Measurements from ENCODE around the gene OR13C8. TPM values are rescaled to one million over a fixed set of nuclear protein-coding genes. Genes with fewer than 3 reads are reported as not detected.
"Not testable (repeated sequence)": the region's sequence is repeated elsewhere in the genome, so short reads cannot be mapped to it uniquely, and the experiment has no call there.

OR13C8 gene, protein sequence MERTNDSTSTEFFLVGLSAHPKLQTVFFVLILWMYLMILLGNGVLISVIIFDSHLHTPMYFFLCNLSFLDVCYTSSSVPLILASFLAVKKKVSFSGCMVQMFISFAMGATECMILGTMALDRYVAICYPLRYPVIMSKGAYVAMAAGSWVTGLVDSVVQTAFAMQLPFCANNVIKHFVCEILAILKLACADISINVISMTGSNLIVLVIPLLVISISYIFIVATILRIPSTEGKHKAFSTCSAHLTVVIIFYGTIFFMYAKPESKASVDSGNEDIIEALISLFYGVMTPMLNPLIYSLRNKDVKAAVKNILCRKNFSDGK
- not detected in 2 replicates for total RNA-seq (ENCODE audit: low replicate concordance)
- long read RNA-seq: 0 reads

DNA sequence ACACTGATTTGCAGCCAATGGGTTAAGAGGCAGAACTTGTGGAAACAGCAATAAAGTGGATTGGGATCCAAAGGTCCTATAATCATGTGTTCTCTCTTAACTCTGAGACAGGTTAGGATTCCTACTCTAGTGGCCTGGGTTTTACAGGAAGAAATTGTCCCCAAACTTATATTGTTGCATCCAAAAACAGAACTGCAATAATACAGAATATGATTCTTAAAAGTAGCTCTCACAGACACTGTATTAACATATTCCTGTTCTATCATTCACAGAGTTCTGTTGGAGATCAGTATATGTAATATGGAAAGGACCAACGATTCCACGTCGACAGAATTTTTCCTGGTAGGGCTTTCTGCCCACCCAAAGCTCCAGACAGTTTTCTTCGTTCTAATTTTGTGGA, at the start of gene OR13C8:
Gene OR13C8 (plus strand): TSS at position 301 of the 400 bp plus-strand sequence. CDS start 0 bp downstream, at position 301.
- H3K27ac Mint-ChIP-seq: no peak within 1 kb of the TSS
- DNase-seq (ENCODE audit: extremely low spot score, unreplicated experiment): no peak
- no peaks in the 10 kb centered on the region for H3K27me3 Mint-ChIP-seq
- no peak within 1 kb of the TSS for H3K4me3 Mint-ChIP-seq
- TF ChIP-seq, protein P1, sequence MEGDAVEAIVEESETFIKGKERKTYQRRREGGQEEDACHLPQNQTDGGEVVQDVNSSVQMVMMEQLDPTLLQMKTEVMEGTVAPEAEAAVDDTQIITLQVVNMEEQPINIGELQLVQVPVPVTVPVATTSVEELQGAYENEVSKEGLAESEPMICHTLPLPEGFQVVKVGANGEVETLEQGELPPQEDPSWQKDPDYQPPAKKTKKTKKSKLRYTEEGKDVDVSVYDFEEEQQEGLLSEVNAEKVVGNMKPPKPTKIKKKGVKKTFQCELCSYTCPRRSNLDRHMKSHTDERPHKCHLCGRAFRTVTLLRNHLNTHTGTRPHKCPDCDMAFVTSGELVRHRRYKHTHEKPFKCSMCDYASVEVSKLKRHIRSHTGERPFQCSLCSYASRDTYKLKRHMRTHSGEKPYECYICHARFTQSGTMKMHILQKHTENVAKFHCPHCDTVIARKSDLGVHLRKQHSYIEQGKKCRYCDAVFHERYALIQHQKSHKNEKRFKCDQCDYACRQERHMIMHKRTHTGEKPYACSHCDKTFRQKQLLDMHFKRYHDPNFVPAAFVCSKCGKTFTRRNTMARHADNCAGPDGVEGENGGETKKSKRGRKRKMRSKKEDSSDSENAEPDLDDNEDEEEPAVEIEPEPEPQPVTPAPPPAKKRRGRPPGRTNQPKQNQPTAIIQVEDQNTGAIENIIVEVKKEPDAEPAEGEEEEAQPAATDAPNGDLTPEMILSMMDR (conservative IDR thresholded peaks at IDR 0.05): no peak
- no peaks in the 10 kb centered on the region for H3K9me3 Mint-ChIP-seq
- H3K36me3 Mint-ChIP-seq: no peaks in the 10 kb centered on the region
- H3K4me1 Mint-ChIP-seq (ENCODE audit: unreplicated experiment): no peaks in the 10 kb centered on the region

GRCh38 chr9:104520241-104520640, 48.7 kb upstream of the OR13C8 start:
- not testable (repeated sequence) for H3K36me3 Mint-ChIP-seq, H3K27ac Mint-ChIP-seq, H3K27me3 Mint-ChIP-seq

GRCh38 chr9:104527109-104527508, 41.9 kb upstream of the OR13C8 start, which contains the start of gene OR13C4:
TSS of gene OR13C4 (minus strand) at chr9:104527209. CDS start at chr9:104527209, 0 bp downstream.
- H3K27me3 Mint-ChIP-seq: no peaks in the 10 kb centered on the region
- H3K36me3 Mint-ChIP-seq: no peaks in the 10 kb centered on the region
- TF ChIP-seq, protein P1 (conservative IDR thresholded peaks at IDR 0.05): no peak
- no peak within 1 kb of the TSS for H3K4me3 Mint-ChIP-seq
- no peak for DNase-seq (ENCODE audit: extremely low spot score, unreplicated experiment)
- H3K27ac Mint-ChIP-seq: no peak within 1 kb of the TSS
- H3K4me1 Mint-ChIP-seq (ENCODE audit: unreplicated experiment): no peaks in the 10 kb centered on the region
- H3K9me3 Mint-ChIP-seq: no peaks in the 10 kb centered on the region

More at GRCh38 chr9:104520241-104520640, 48.7 kb upstream of the OR13C8 start:
- H3K4me1 Mint-ChIP-seq (ENCODE audit: unreplicated experiment); H3K4me3 Mint-ChIP-seq; H3K9me3 Mint-ChIP-seq; DNase-seq (ENCODE audit: extremely low spot score, unreplicated experiment): not testable (repeated sequence)

DNA sequence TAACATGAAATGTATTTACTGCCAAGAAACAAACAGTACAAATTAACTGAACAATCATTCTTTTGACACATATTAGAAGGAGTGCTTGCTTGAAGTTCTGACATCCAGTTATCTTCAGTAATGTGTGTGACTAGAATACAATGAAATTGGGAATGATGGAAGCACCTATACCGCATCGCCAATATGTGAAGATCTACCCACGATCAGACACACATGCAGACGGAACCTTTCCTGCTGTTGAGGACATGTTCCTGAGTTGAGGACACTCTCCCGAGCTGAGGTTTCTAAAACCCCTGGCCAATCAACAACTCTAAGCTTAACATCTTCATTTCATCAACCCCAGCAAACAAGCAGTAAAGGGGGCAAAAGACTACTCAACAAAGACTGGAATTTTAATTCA, 32.2 kb upstream of the OR13C8 start, which contains the start of gene OR13C3:
Gene OR13C3 (minus strand): TSS at position 101 of the 400 bp plus-strand sequence. CDS start 133 bp downstream, outside the sequence.
- Mint-ChIP-seq H3K27me3 (no peaks in the 10 kb centered on the region), H3K9me3 (no peaks in the 10 kb centered on the region), H3K36me3 (no peaks in the 10 kb centered on the region), H3K4me3 (no peak within 1 kb of the TSS), H3K27ac (no peak within 1 kb of the TSS), H3K4me1 (ENCODE audit: unreplicated experiment) (no peaks in the 10 kb centered on the region)
- DNase-seq (ENCODE audit: extremely low spot score, unreplicated experiment): no peak
- TF ChIP-seq, protein P1 (conservative IDR thresholded peaks at IDR 0.05): no peak

DNA sequence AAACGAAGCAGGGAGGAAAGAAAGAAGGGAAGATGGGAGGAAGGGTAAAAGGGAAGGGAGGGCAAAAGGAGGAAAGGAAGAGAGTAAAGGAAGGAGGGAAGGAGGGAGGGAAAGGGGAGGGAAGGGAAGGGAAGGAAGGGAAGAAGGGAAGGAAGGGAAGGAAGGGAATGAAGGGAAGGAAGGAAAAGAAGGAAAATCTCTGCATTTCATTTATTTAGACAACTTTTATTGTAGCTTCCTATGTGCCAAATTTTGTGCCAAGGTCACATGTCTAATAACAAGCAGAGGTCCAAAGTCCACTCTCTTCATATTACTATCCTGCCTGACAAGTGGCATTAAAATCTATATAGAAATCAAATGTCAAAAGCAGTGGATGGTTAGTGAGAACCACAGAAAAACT, 29.7 kb upstream of the OR13C8 start:
- no peak overlapping the region for H3K4me3 Mint-ChIP-seq
- no peak overlapping the region for H3K27ac Mint-ChIP-seq
- no peak for DNase-seq (ENCODE audit: extremely low spot score, unreplicated experiment)

DNA sequence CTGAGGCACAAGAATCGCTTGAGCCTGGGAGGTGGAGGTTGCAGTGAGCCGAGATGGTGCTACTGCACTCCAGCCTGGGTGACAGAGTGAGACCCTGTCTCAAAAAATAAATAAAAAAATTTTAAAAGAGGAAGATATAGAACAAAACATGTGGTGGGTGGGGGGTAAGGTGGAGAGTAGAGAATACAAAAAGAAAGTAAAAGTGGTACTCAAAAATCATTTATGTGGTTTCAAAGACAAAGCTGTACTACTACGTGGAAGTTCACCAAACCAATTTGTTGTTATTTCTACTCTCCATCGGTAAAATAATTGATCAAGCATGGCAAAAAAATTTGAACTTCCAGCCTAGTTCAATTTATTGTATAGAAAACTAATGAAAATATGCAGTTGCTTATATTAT, 24.3 kb upstream of the OR13C8 start:
- no peak overlapping the region for H3K4me3 Mint-ChIP-seq
- no peaks in the 10 kb centered on the region for H3K4me1 Mint-ChIP-seq (ENCODE audit: unreplicated experiment)
- H3K9me3 Mint-ChIP-seq: no peaks in the 10 kb centered on the region
- TF ChIP-seq, protein P1 (conservative IDR thresholded peaks at IDR 0.05): no peak
- no peaks in the 10 kb centered on the region for H3K27me3 Mint-ChIP-seq
- DNase-seq (ENCODE audit: extremely low spot score, unreplicated experiment): no peak
- no peaks in the 10 kb centered on the region for H3K36me3 Mint-ChIP-seq
- no peak overlapping the region for H3K27ac Mint-ChIP-seq

More for the DNA sequence above, 29.7 kb upstream of the OR13C8 start:
- no peaks in the 10 kb centered on the region for H3K36me3 Mint-ChIP-seq
- no peaks in the 10 kb centered on the region for H3K9me3 Mint-ChIP-seq
- no peaks in the 10 kb centered on the region for H3K27me3 Mint-ChIP-seq
- no peaks in the 10 kb centered on the region for H3K4me1 Mint-ChIP-seq (ENCODE audit: unreplicated experiment)
- TF ChIP-seq, protein P1 (conservative IDR thresholded peaks at IDR 0.05): no peak
